HepG2 (cell line): ENCODE data around the gene SRSF11. TPM values are rescaled to one million over a fixed set of nuclear protein-coding genes. Genes with fewer than 3 reads are reported as not detected.

Experiments used
- ATAC-seq: fragments of 200-7000 bp; cut with Tn5 transposase; 3 replicates; pipeline ENCODE4 v1.9.1; 2020; ENCODE audit warnings: mild to moderate bottlenecking, moderate library complexity
- BruUV-seq: library from RNA; stranded (reverse); fragments of 400-500 nt; replicated peaks from 2 replicates; lab custom pipeline; 2021; lab: Mats Ljungman, UMichigan
- CTCF ChIA-PET: fragments of 300-600 bp; formaldehyde crosslinking; extraction: SDS; loops from one replicate; lab custom pipeline; 2021; ENCODE audit warnings: low total read pairs, inconsistent platforms, low intra/inter-chr PET ratio; lab: Yijun Ruan, JAX
- POLR2A ChIA-PET: fragments of 350-600 bp; sonication (Branson Sonifier 250); formaldehyde crosslinking; loops from one replicate; lab custom pipeline; 2020; ENCODE audit warnings: antibody characterized with exemption, inconsistent platforms; lab: Yijun Ruan, JAX
- DNase-seq: peaks from one replicate; pipeline ENCODE4 v3.0.0-alpha.2; 2015; ENCODE audit warnings: low spot score
- FAIRE-seq: peaks from 3 replicates; lab custom pipeline; 2011; peaks lifted over from hg19 to GRCh38; lab: Jason Lieb, UNC
- H2AFZ ChIP-seq: one replicate; pipeline ENCODE4 v1.6.1; 2011; ENCODE audit warnings: low read length, inconsistent platforms
- H3K27ac ChIP-seq: fragments of 300-600 bp; 3 replicates; pipeline ENCODE4 v1.8.0; 2011; ENCODE audit warnings: mixed run types, mild to moderate bottlenecking, mixed read lengths, low read length, inconsistent platforms; ENCODE audit not compliant: insufficient read depth; ENCODE audit errors: extremely low read length
- H3K27me3 ChIP-seq, 2 experiments: fragments of 200-600 bp in 1 of 2; 2 replicates in 1 of 2; 3 replicates in 1 of 2; pipeline versions ENCODE4 v1.6.0 to v1.8.0; 2011; ENCODE audit warnings: low read length in 2 of 2, mild to moderate bottlenecking in 2 of 2, moderate library complexity in 2 of 2, inconsistent platforms in 1 of 2; ENCODE audit not compliant: insufficient read depth in 2 of 2, control insufficient read depth in 1 of 2
- H3K36me3 ChIP-seq, 2 experiments: fragments of 200-600 bp in 1 of 2; replicated peaks in 1 of 2; 2 replicates in 1 of 2; 3 replicates in 1 of 2; pipeline versions ENCODE4 v1.5.1 to v1.8.0; 2011; ENCODE audit warnings: low read length in 2 of 2, inconsistent platforms in 1 of 2; ENCODE audit not compliant: insufficient read depth in 2 of 2, control insufficient read depth in 1 of 2
- H3K4me1 ChIP-seq: 2 replicates; pipeline ENCODE4 v1.5.1; 2012; ENCODE audit warnings: low read length, inconsistent platforms; ENCODE audit not compliant: insufficient read depth
- H3K4me2 ChIP-seq: 2 replicates; pipeline ENCODE4 v1.6.0; 2011; ENCODE audit warnings: low read depth, low read length, inconsistent platforms
- H3K4me3 ChIP-seq, 3 experiments: fragments of 200-600 bp in 1 of 3; sonication (generic), shearing (Covaris generic) in 1 of 3; replicated peaks in 1 of 3; 2 replicates each; pipeline ENCODE4 v1.5.1; 2011 to 2016; ENCODE audit warnings: low read length in 3 of 3, inconsistent platforms in 2 of 3, low read depth in 2 of 3, mild to moderate bottlenecking in 2 of 3, control low read depth in 1 of 3, mixed read lengths in 1 of 3; ENCODE audit not compliant: insufficient read depth in 1 of 3
- H3K79me2 ChIP-seq: one replicate; pipeline ENCODE4 v1.6.1; 2011; ENCODE audit warnings: low read length, inconsistent platforms; ENCODE audit not compliant: insufficient read depth
- H3K9ac ChIP-seq: 2 replicates; pipeline ENCODE4 v1.6.0; 2011; ENCODE audit warnings: mild to moderate bottlenecking, low read depth, low read length, inconsistent platforms; ENCODE audit not compliant: insufficient read depth
- H3K9me3 ChIP-seq: 2 replicates; pipeline ENCODE4 v1.5.1; 2012; ENCODE audit warnings: mild to moderate bottlenecking, low read length
- H4K20me1 ChIP-seq: 2 replicates; pipeline ENCODE4 v1.6.0; 2011; ENCODE audit warnings: inconsistent platforms, mild to moderate bottlenecking, low read length, moderate library complexity; ENCODE audit not compliant: insufficient read depth
- ELK4 ChIP-seq: sonication (generic); formaldehyde crosslinking; IDR thresholded peaks from 2 replicates; pipeline ENCODE4 v1.9.0; 2021; ENCODE audit warnings: missing genetic modification reagents, borderline replicate concordance
- FOXA3 ChIP-seq: IDR thresholded peaks from 2 replicates; pipeline ENCODE4 v1.6.1; 2016; ENCODE audit warnings: missing genetic modification reagents, missing compliant biosample characterization
- KMT2B ChIP-seq: IDR thresholded peaks from 2 replicates; pipeline ENCODE4 v1.6.1; 2016; ENCODE audit warnings: missing genetic modification reagents, missing compliant biosample characterization
- MATR3 ChIP-seq: sonication (generic); formaldehyde crosslinking; IDR thresholded peaks from 2 replicates; pipeline ENCODE4 v1.4.0; 2020; ENCODE audit warnings: missing genetic modification reagents
- MAZ ChIP-seq, 2 experiments: sonication (generic) in 1 of 2; formaldehyde crosslinking in 1 of 2; IDR thresholded peaks; 2 replicates each; pipeline versions ENCODE4 v1.5.0 to v1.6.1; 2012 to 2020; ENCODE audit warnings: low read depth in 2 of 2, mild to moderate bottlenecking in 2 of 2, borderline replicate concordance in 1 of 2, improper control_type of control experiment in 1 of 2, low read length in 1 of 2, missing genetic modification reagents in 1 of 2, moderate library complexity in 1 of 2
- RNF2 ChIP-seq: fragments of 450-650 bp; conservative IDR thresholded peaks from 2 replicates; pipeline ENCODE4 v1.6.1; 2016; ENCODE audit warnings: low read depth
- RXRB ChIP-seq: IDR thresholded peaks from 2 replicates; pipeline ENCODE4 v1.6.1; 2016; ENCODE audit warnings: borderline replicate concordance, missing genetic modification reagents, missing compliant biosample characterization
- SIX1 ChIP-seq: sonication (generic); formaldehyde crosslinking; IDR thresholded peaks from 2 replicates; pipeline ENCODE4 v1.4.0; 2020; ENCODE audit warnings: missing genetic modification reagents, borderline replicate concordance
- SNAPC4 ChIP-seq: sonication (generic); formaldehyde crosslinking; IDR thresholded peaks from 2 replicates; pipeline ENCODE4 v1.4.0; 2020; ENCODE audit warnings: mild to moderate bottlenecking, missing genetic modification reagents
- TGIF2 ChIP-seq: IDR thresholded peaks from 2 replicates; pipeline ENCODE4 v1.6.1; 2016; ENCODE audit warnings: control low read depth, missing compliant biosample characterization
- ZBTB7A ChIP-seq: sonication (generic); formaldehyde crosslinking; IDR thresholded peaks from 2 replicates; pipeline ENCODE4 v1.8.0; 2022; ENCODE audit warnings: mild to moderate bottlenecking, missing genetic modification reagents
- ZNF256 ChIP-seq: sonication (generic); formaldehyde crosslinking; conservative IDR thresholded peaks from 2 replicates; pipeline ENCODE4 v1.4.0; 2020; ENCODE audit warnings: missing genetic modification reagents
- ZNF280D ChIP-seq: sonication (generic); formaldehyde crosslinking; IDR thresholded peaks from 2 replicates; pipeline ENCODE4 v1.5.1; 2020; ENCODE audit warnings: mild to moderate bottlenecking, missing genetic modification reagents
- ZNF501 ChIP-seq: sonication (generic); formaldehyde crosslinking; IDR thresholded peaks from 2 replicates; pipeline ENCODE4 v1.5.1; 2020; ENCODE audit warnings: mild to moderate bottlenecking, moderate library complexity, missing genetic modification reagents
- in situ Hi-C: cut with HindIII; loops from 2 replicates; pipeline ENCODE4 v1.10.0; 2017; ENCODE audit warnings: low pct_unique_long_range_greater_than_20kb; ENCODE audit not compliant: extremely low pct_ligation_motif_present
- intact Hi-C: fragments of 100-400 bp; cut with micrococcal nuclease; formaldehyde crosslinking; loops from one replicate; pipeline ENCODE4 v1.10.0; 2022; ENCODE audit not compliant: unreplicated experiment
- polyA plus RNA-seq, 8 experiments: library from polyadenylated mRNA; depleted of rRNA in 3 of 8; stranded (reverse) in 7 of 8; unstranded in 1 of 8; fragments of >200 nt; fragmentation: Illumina TruSeq in 4 of 8; extraction: Trizol in 4 of 8; gene quantifications; 2 replicates each; pipeline versions ENCODE4 v1.2.1 to v1.2.3, GENCODE V29; 2011 to 2016; ENCODE audit warnings: low read depth in 4 of 8, missing spikeins in 1 of 8, mixed read lengths in 1 of 8; ENCODE audit not compliant: insufficient read depth in 1 of 8
- total RNA-seq, 5 experiments: library from RNA; depleted of rRNA; stranded (reverse); fragments of >200 nt; fragmentation: Illumina TruSeq; extraction: Trizol; gene quantifications; 2 replicates each; pipeline ENCODE4 v1.2.3, GENCODE V29; 2016; ENCODE audit warnings: low read depth in 1 of 5
- TF ChIP-seq, protein P1 (sequence below): sonication (generic); formaldehyde crosslinking; IDR thresholded peaks from 2 replicates; pipeline ENCODE4 v1.8.1; 2023; ENCODE audit warnings: mild to moderate bottlenecking, inconsistent platforms, moderate library complexity, missing genetic modification reagents, borderline replicate concordance

SRSF11 gene
- total and polyA plus RNA-seq, 2 of the 13 experiments (the other 11 are each of a cell fraction or from before 2014, with no cell fraction given), result 118 to 381 TPM

DNA sequence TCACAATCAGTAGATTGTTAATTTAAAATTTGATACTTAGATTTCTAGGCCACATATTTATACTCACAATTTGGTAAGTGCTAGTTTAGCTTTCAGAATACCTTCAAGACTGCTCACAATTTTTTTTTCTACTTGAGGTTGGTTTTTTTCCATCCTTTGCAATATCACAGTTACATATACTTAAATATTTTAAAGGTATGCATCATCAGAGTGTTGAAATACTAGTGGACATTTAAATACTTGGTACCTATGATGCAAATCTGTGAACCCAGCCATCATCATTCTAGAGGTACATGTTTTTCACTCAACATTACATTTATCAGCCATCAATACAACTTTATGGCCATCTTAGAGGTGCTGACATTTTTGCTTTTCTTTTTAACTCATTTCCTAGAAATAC is 9.6 kb upstream of the SRSF11 start:
- Histone ChIP-seq H4K20me1 (no peaks in the 10 kb centered on the region; the same call in none of the 2 replicates), H3K27ac (no peak overlapping the region), H3K79me2 (peaks cover 98% of the 10 kb centered on the region), H3K9ac (no peak overlapping the region), H3K4me1 (peaks cover 36% of the 10 kb centered on the region), H3K36me3 (peaks cover 3 to 30% of the 10 kb centered on the region in 2 experiments; a peak in 3 of 5 replicates), H3K27me3 (no peaks in the 10 kb centered on the region), H3K9me3 (no peaks in the 10 kb centered on the region), H2AFZ (no peak overlapping the region), H3K4me2 (no peak overlapping the region), H3K4me3 (no peak overlapping the region)
- in situ Hi-C loops (no loop called here), intact Hi-C loops (no loop called here)
- no peak for DNase-seq
- BruUV-seq, result no TSS peak
- no peak for ATAC-seq
- no peak for FAIRE-seq
- POLR2A ChIA-PET, result no interaction called here
- CTCF ChIA-PET, result no interaction called here
- TF ChIP-seq MATR3 (CRISPR knock-in tag) (no peak), TGIF2 (CRISPR knock-in tag) (no peak), RNF2 (no peak), MAZ (IDR thresholded peaks at IDR 0.05; ENCODE audit: borderline replicate concordance, low read depth, low read length) (no peak), MAZ (CRISPR knock-in tag; IDR thresholded peaks at IDR 0.05; ENCODE audit: low read depth) (no peak), FOXA3 (CRISPR knock-in tag) (no peak), ZBTB7A (no peak), RXRB (CRISPR knock-in tag) (no peak), KMT2B (CRISPR knock-in tag) (no peak), ZNF501 (CRISPR knock-in tag) (no peak), ZNF280D (CRISPR knock-in tag) (no peak), ZNF256 (CRISPR knock-in tag) (no peak), ELK4 (no peak), SIX1 (CRISPR knock-in tag) (no peak), SNAPC4 (CRISPR knock-in tag) (no peak)
- TF ChIP-seq, protein P1, sequence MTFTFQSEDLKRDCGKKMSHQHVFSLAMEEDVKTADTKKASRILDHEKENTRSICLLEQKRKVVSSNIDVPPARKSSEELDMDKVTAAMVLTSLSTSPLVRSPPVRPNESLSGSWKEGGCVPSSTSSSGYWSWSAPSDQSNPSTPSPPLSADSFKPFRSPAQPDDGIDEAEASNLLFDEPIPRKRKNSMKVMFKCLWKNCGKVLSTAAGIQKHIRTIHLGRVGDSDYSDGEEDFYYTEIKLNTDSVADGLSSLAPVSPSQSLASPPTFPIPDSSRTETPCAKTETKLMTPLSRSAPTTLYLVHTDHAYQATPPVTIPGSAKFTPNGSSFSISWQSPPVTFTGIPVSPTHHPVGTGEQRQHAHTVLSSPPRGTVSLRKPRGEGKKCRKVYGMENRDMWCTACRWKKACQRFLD (CRISPR knock-in tag), result no peak
